ENCODE results near the gene FUZ. TPM values are rescaled to one million over a fixed set of nuclear protein-coding genes. Genes with fewer than 3 reads are reported as not detected.

Gene FUZ
- total RNA-seq, 4 donors from 2014 or later, result 19.0 to 31.7 (median 26.8) TPM

- peaks cover 0 to 90% (median 4%) of the 10 kb centered on the region in 3 donors for H3K36me3 ChIP-seq
- H3K9me3 ChIP-seq, result no peaks in the 10 kb centered on the region
- WGBS, 2 donors, result 57 to 60% methylated on average over 14 to 16 of the region's 17 CpGs
- peak overlapping the region in 1 of 4 donors; percentile 32 for H3K4me3 ChIP-seq
- H3K27me3 ChIP-seq, result no peaks in the 10 kb centered on the region
- H3K27ac ChIP-seq, result peak overlapping the region; percentile 76 to 86 (median 81)
- peak in 1 of 2 donors; percentile 13 for DNase-seq (ENCODE audit: low spot score in 2 of 2)
- TF ChIP-seq EP300 (IDR thresholded peaks at IDR 0.05), result no peak
- TF ChIP-seq POLR2A (IDR thresholded peaks at IDR 0.05), result no peak
- TF ChIP-seq CTCF (IDR thresholded peaks at IDR 0.05), result no peak
- H3K4me1 ChIP-seq, result peaks cover 0 to 75% (median 15%) of the 10 kb centered on the region in 4 donors
Measured at GRCh38 chr19:49860336-49861102, 47.4 kb upstream of the FUZ start.

GRCh38 chr19:49859682-49860335 lies 46.7 kb upstream of the FUZ start:
- no peak for TF ChIP-seq CTCF (IDR thresholded peaks at IDR 0.05)
- TF ChIP-seq EP300 (IDR thresholded peaks at IDR 0.05), result no peak
- no peak for TF ChIP-seq POLR2A (IDR thresholded peaks at IDR 0.05)
- H3K4me1 ChIP-seq, result peaks cover 0 to 74% (median 11%) of the 10 kb centered on the region in 4 donors
- 76 to 79% methylated on average over 20 to 22 of the region's 22 CpGs for WGBS, 2 donors
- H3K36me3 ChIP-seq, result peaks cover 0 to 97% (median 4%) of the 10 kb centered on the region in 3 donors
- peak overlapping the region in 3 of 4 donors; percentile 77 to 86 (median 85) for H3K27ac ChIP-seq
- no peaks in the 10 kb centered on the region for H3K9me3 ChIP-seq
- no peak overlapping the region for H3K4me3 ChIP-seq
- no peaks in the 10 kb centered on the region for H3K27me3 ChIP-seq
- DNase-seq (ENCODE audit: low spot score in 2 of 2), result no peak

- Histone ChIP-seq H3K27ac (peak overlapping the region; percentile 18 to 86 (median 70)), H3K27me3 (no peaks in the 10 kb centered on the region), H3K4me3 (no peak overlapping the region), H3K9me3 (no peaks in the 10 kb centered on the region), H3K36me3 (peaks cover 0 to 92% (median 4%) of the 10 kb centered on the region in 3 donors), H3K4me1 (peaks cover 0 to 81% (median 14%) of the 10 kb centered on the region in 4 donors)
- TF ChIP-seq EP300 (IDR thresholded peaks at IDR 0.05), result peak in 1 of 2 donors; percentile 50
- TF ChIP-seq CTCF (IDR thresholded peaks at IDR 0.05), result no peak
- WGBS, 2 donors, result 69 to 72% methylated on average over 28 to 31 of the region's 37 CpGs
- peak in 1 of 2 donors; percentile 14 for DNase-seq (ENCODE audit: low spot score in 2 of 2)
Measured at GRCh38 chr19:49858088-49858985, 45.2 kb upstream of the FUZ start.

- TF ChIP-seq CTCF (IDR thresholded peaks at IDR 0.05) (no peak), POLR2A (IDR thresholded peaks at IDR 0.05) (no peak), EP300 (IDR thresholded peaks at IDR 0.05) (no peak)
- WGBS, 2 donors, result 81 to 95% methylated on average over 4 to 5 of the region's 5 CpGs
- peak overlapping the region in 3 of 4 donors; percentile 56 to 86 (median 85) for H3K27ac ChIP-seq
Measured at GRCh38 chr19:49857838-49858087, 44.7 kb upstream of the FUZ start.

More at GRCh38 chr19:49857838-49858087, 44.7 kb upstream of the FUZ start:
- Histone ChIP-seq H3K4me1 (peaks cover 0 to 83% (median 19%) of the 10 kb centered on the region in 4 donors), H3K27me3 (no peaks in the 10 kb centered on the region), H3K4me3 (no peak overlapping the region), H3K36me3 (peaks cover 0 to 86% (median 4%) of the 10 kb centered on the region in 3 donors), H3K9me3 (no peaks in the 10 kb centered on the region)
- peak in 1 of 2 donors; percentile 13 for DNase-seq (ENCODE audit: low spot score in 2 of 2)
